ENCODE measurements around the gene PCF11.

GRCh38 chr11:83219095-83219494, 62.2 kb downstream of the PCF11 start:
- TF ChIP-seq, protein P1, sequence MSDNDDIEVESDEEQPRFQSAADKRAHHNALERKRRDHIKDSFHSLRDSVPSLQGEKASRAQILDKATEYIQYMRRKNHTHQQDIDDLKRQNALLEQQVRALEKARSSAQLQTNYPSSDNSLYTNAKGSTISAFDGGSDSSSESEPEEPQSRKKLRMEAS (IDR thresholded peaks at IDR 0.05): no peak
- TF ChIP-seq, protein P2, sequence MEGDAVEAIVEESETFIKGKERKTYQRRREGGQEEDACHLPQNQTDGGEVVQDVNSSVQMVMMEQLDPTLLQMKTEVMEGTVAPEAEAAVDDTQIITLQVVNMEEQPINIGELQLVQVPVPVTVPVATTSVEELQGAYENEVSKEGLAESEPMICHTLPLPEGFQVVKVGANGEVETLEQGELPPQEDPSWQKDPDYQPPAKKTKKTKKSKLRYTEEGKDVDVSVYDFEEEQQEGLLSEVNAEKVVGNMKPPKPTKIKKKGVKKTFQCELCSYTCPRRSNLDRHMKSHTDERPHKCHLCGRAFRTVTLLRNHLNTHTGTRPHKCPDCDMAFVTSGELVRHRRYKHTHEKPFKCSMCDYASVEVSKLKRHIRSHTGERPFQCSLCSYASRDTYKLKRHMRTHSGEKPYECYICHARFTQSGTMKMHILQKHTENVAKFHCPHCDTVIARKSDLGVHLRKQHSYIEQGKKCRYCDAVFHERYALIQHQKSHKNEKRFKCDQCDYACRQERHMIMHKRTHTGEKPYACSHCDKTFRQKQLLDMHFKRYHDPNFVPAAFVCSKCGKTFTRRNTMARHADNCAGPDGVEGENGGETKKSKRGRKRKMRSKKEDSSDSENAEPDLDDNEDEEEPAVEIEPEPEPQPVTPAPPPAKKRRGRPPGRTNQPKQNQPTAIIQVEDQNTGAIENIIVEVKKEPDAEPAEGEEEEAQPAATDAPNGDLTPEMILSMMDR (IDR thresholded peaks at IDR 0.05 in 2 of 3, conservative IDR thresholded peaks at IDR 0.05 in 1 of 3; ENCODE audit: borderline replicate concordance in 1 of 3, insufficient read depth in 1 of 3, low read depth in 2 of 3, low read length in 2 of 3): peak in 2 of 3 experiments; percentile 36 to 38; a peak in 4 of 6 replicates
- TF ChIP-seq EZH2 (IDR thresholded peaks at IDR 0.05) (no peak), POLR2A (IDR thresholded peaks at IDR 0.05; ENCODE audit: borderline replicate concordance, extremely low read depth, insufficient read depth, insufficient read length) (no peak), SIN3A (IDR thresholded peaks at IDR 0.05; ENCODE audit: low read depth) (no peak), EZH2phosphoT487 (IDR thresholded peaks at IDR 0.05; ENCODE audit: borderline replicate concordance) (no peak)

All from HCT116 (cell line).